Stimulated activated CD8-positive, alpha-beta memory T cell treated with anti-CD3 and anti-CD28 coated beads, Interleukin-7, amount 100 ng/mL, for 4 hours (primary cell): ENCODE measurements around the gene AFF3.

ENCODE experiments used
- DNase-seq, 2 donors: peaks; one replicate each; pipeline ENCODE4 v3.0.0-alpha.2; 2020; ENCODE audit warnings: low read depth in 2 of 2

Gene AFF3

GRCh38 chr2:100070078-100070477, 72.3 kb downstream of the AFF3 start:
- no peak for DNase-seq

GRCh38 chr2:100068395-100068794, 74.0 kb downstream of the AFF3 start:
- DNase-seq = no peak

GRCh38 chr2:100067784-100068183, 74.6 kb downstream of the AFF3 start:
- no peak for DNase-seq

GRCh38 chr2:100066856-100067255, 75.5 kb downstream of the AFF3 start:
- DNase-seq = no peak

GRCh38 chr2:100066246-100066645, 76.1 kb downstream of the AFF3 start:
- DNase-seq = no peak

- DNase-seq = no peak
Observed at GRCh38 chr2:100064592-100065428, 77.6 kb downstream of the AFF3 start.

GRCh38 chr2:100064165-100064564, 78.2 kb downstream of the AFF3 start:
- no peak for DNase-seq

GRCh38 chr2:100063459-100063953, 78.9 kb downstream of the AFF3 start:
- no peak for DNase-seq

- DNase-seq = no peak
Observed at GRCh38 chr2:100062336-100062735, 80.1 kb downstream of the AFF3 start.

- no peak for DNase-seq
Observed at GRCh38 chr2:100060875-100061274, 81.5 kb downstream of the AFF3 start.

- no peak for DNase-seq
Observed at GRCh38 chr2:100059638-100060037, 82.8 kb downstream of the AFF3 start.

GRCh38 chr2:100057901-100058261, 84.5 kb downstream of the AFF3 start:
- no peak for DNase-seq

GRCh38 chr2:100054426-100054825, 88.0 kb downstream of the AFF3 start:
- no peak for DNase-seq

- no peak for DNase-seq
Observed at GRCh38 chr2:100053087-100053885, 89.1 kb downstream of the AFF3 start.

- no peak for DNase-seq
Observed at GRCh38 chr2:100052650-100053049, 89.7 kb downstream of the AFF3 start.

- DNase-seq = no peak
Observed at GRCh38 chr2:100051253-100051652, 91.1 kb downstream of the AFF3 start.

GRCh38 chr2:100050685-100051084, 91.7 kb downstream of the AFF3 start:
- DNase-seq = no peak

- no peak for DNase-seq
Observed at GRCh38 chr2:100046961-100047947, 95.1 kb downstream of the AFF3 start.

GRCh38 chr2:100045000-100045399, 97.4 kb downstream of the AFF3 start:
- DNase-seq = no peak

GRCh38 chr2:100043891-100044255, 98.5 kb downstream of the AFF3 start:
- no peak for DNase-seq

GRCh38 chr2:100043081-100043890, 99.1 kb downstream of the AFF3 start:
- DNase-seq = no peak
